ENCODE results near the gene PLPP3. TPM values are rescaled to one million over a fixed set of nuclear protein-coding genes. Genes with fewer than 3 reads are reported as not detected.

PLPP3 gene
- total RNA-seq, 1 experiment from 2014 or later, result 26.7 TPM

DNA sequence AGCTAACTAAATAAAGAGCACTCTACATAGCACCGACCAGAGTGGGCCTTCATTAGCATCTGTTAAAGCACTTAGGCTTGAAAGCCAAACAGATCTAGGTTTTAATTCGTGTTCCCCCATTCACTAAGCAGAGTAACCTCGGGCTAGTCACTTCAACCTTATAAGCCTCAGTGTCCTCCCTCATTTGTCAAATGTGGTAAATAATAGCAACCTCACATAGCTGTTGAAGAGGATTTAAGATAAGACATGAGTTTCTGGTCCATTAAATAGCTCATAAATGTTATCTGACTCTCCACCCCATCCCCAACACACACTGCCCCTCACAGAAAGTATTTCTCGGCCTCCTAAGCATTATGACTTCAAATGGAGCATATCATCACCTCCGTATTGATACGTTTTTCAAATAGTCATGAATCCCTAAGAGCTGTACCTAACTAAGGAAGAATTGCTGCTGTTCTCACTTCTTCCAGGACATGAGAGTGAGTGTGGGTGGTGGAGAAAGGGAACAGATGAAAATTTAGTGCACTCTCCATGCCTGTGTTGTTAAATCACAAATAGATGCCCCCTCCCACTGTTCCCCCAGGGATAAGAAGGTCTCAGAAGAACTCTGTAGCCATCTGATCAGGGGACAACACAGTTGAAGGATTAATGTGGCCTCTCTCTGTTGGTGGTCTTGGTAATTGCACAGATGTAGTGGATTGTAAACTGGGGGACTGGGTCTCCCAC lies 47.6 kb downstream of the PLPP3 start:
- TF ChIP-seq CTCF (conservative IDR thresholded peaks at IDR 0.05), result no peak
- H3K4me1 ChIP-seq (ENCODE audit: insufficient read depth, low read length), result peaks cover 49% of the 10 kb centered on the region
- H3K4me1 Mint-ChIP-seq, result peaks cover 29 to 66% of the 10 kb centered on the region in 2 experiments
- no peak overlapping the region for H3K4me2 ChIP-seq (ENCODE audit: insufficient read depth, insufficient read length, low read length)
- no peak overlapping the region for H2BK120ac ChIP-seq (ENCODE audit: low read depth, low read length, poor library complexity, severe bottlenecking)
- H3K9me3 Mint-ChIP-seq, result no peaks in the 10 kb centered on the region
- no peak overlapping the region for H3K14ac ChIP-seq (ENCODE audit: insufficient read depth, low read length)
- no peak overlapping the region for H3K23ac ChIP-seq (ENCODE audit: insufficient read length, low read depth, low read length)
- H3K27me3 Mint-ChIP-seq (ENCODE audit: low read depth), result no peaks in the 10 kb centered on the region
- H3K4ac ChIP-seq (ENCODE audit: low read depth, low read length), result no peak overlapping the region
- peaks cover 3% of the 10 kb centered on the region for H3K23me2 ChIP-seq (ENCODE audit: insufficient read length, low read depth, low read length, poor library complexity, severe bottlenecking)
- H2BK12ac ChIP-seq (ENCODE audit: insufficient read length, low read depth, low read length), result no peak overlapping the region
- no peak overlapping the region for H4K5ac ChIP-seq (ENCODE audit: insufficient read length, low read depth, low read length)
- peaks cover 13 to 26% (median 18%) of the 10 kb centered on the region in 3 experiments; a peak in 6 of 7 replicates for H3K36me3 Mint-ChIP-seq (ENCODE audit: insufficient read depth in 1 of 3, low read depth in 3 of 3)
- no peak overlapping the region for H3K18ac ChIP-seq (ENCODE audit: insufficient read length, low read depth, low read length)
- H4K91ac ChIP-seq (ENCODE audit: insufficient read length, low read depth, low read length), result no peak overlapping the region
- no peak overlapping the region for H2BK20ac ChIP-seq (ENCODE audit: low read depth, low read length, poor library complexity, severe bottlenecking)
- no peak overlapping the region for H3K56ac ChIP-seq (ENCODE audit: insufficient read length, low read depth, low read length)
- H3K9me3 ChIP-seq (ENCODE audit: control insufficient read depth, low read depth, low read length), result no peaks in the 10 kb centered on the region
- no peak overlapping the region for H3K9ac ChIP-seq (ENCODE audit: extremely low read depth, insufficient read length, low read length)
- H3T11ph ChIP-seq (ENCODE audit: low read length), result no peak overlapping the region
- peaks cover 10% of the 10 kb centered on the region; the same call in 1 of the 2 replicates for H3K79me2 ChIP-seq (ENCODE audit: insufficient read depth, low read length)
- H3K27ac ChIP-seq (ENCODE audit: insufficient read length, low read depth, low read length), result peak overlapping the region; percentile 13
- H3K27me3 ChIP-seq (ENCODE audit: insufficient read depth, low read length), result no peaks in the 10 kb centered on the region
- H2AFZ ChIP-seq (ENCODE audit: low read length), result no peak overlapping the region
- no peak overlapping the region for H3K27ac Mint-ChIP-seq
- DNase-seq, result no peak
- H4K8ac ChIP-seq (replicated peaks; ENCODE audit: insufficient read length, low read depth, low read length), result no peak overlapping the region
- no peak overlapping the region for H2AK5ac ChIP-seq (ENCODE audit: insufficient read length, low read length)
- H3K79me1 ChIP-seq (ENCODE audit: insufficient read depth, low read depth, low read length, poor library complexity, severe bottlenecking), result peaks cover 6% of the 10 kb centered on the region
- no peak overlapping the region for H2BK15ac ChIP-seq (ENCODE audit: low read depth, low read length)
- WGBS (ENCODE audit: extremely low coverage, insufficient read length, low lambda C conversion rate), result no CpG with 5 or more reads among the region's 6 CpGs
- H4K20me1 ChIP-seq (ENCODE audit: control insufficient read depth, insufficient read depth, insufficient read length), result no peaks in the 10 kb centered on the region
- H3K4me3 Mint-ChIP-seq, result no peak overlapping the region
- no peak overlapping the region for H2BK5ac ChIP-seq (ENCODE audit: insufficient read length, low read length)

Measured in H9 (cell line).